Thymus (tissue), 11 donors: ENCODE data around the gene NTRK3. TPM values are rescaled to one million over a fixed set of nuclear protein-coding genes. Genes with fewer than 3 reads are reported as not detected.

Source experiments
- DNase-seq, 9 donors: peaks; one replicate each; pipeline ENCODE4 v3.0.0-alpha.2; 2013; ENCODE audit warnings: low spot score in 9 of 9, low read depth in 6 of 9, missing footprints in 1 of 9
- H3K27ac ChIP-seq, 2 donors: one replicate each; pipeline ENCODE4 v1.5.1; 2013; ENCODE audit warnings: control low read depth in 1 of 2, low read depth in 1 of 2, low read length in 1 of 2, mild to moderate bottlenecking in 1 of 2, moderate library complexity in 1 of 2
- H3K27me3 ChIP-seq, 2 donors: one replicate each; pipeline ENCODE4 v1.5.1; 2013; ENCODE audit warnings: low read length in 1 of 2; ENCODE audit not compliant: control insufficient read depth in 2 of 2, insufficient read depth in 1 of 2
- H3K36me3 ChIP-seq, 2 donors: one replicate each; pipeline ENCODE4 v1.5.1; 2013; ENCODE audit warnings: low read length in 1 of 2, mild to moderate bottlenecking in 1 of 2, moderate library complexity in 1 of 2; ENCODE audit not compliant: control insufficient read depth in 2 of 2, insufficient read depth in 2 of 2
- H3K4me1 ChIP-seq, 2 donors: one replicate each; pipeline ENCODE4 v1.5.1; 2013; ENCODE audit warnings: low read length in 2 of 2; ENCODE audit not compliant: control insufficient read depth in 2 of 2, insufficient read depth in 2 of 2
- H3K4me3 ChIP-seq, 2 donors: one replicate each; pipeline ENCODE4 v1.5.1; 2013; ENCODE audit warnings: low read length in 2 of 2, control low read depth in 1 of 2, mild to moderate bottlenecking in 1 of 2
- H3K9me3 ChIP-seq, 2 donors: one replicate each; pipeline ENCODE4 v1.5.1; 2013; ENCODE audit warnings: low read length in 1 of 2, mild to moderate bottlenecking in 1 of 2; ENCODE audit not compliant: control insufficient read depth in 2 of 2, insufficient read depth in 1 of 2
- WGBS: extraction: QIAGEN DNeasy Blood & Tissue Kit; methylation state at CpG from one replicate; pipeline ENCODE4 v1.1.7; 2013; 5-methylcytosine and 5-hydroxymethylcytosine counted together
- polyA plus RNA-seq: library from polyadenylated mRNA; stranded (reverse); fragments of 200-250 nt; gene quantifications from one replicate; pipeline ENCODE4 v1.2.3, GENCODE V29; 2013
- total RNA-seq: library from RNA; stranded (reverse); fragments of 120-200 nt; gene quantifications from one replicate; pipeline ENCODE4 v1.2.4, GENCODE V29; 2013
- donor health status: healthy.

The NTRK3 gene
- total and polyA plus RNA-seq, 2 donors: 0.57 to 5.8 TPM

DNA sequence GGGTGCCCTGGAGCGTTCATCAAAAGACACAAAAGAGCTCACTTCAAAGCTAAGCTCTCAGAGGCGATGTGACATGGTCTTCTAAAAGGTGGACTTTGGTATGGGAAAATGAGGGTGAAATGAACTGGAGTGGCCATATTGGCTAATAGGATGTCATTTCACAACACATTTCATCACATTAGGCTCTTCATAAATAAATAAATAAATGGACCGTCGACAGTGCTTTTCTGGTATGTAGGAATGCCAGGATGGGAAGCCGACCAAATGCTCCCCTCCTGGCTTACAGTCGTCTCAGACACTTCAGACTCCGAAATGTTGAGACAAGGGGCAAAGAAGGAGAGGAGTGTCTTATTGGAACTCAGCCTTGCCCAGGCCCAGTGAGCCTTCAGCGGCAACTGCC lies 383.0 kb downstream of the NTRK3 start:
- Histone ChIP-seq H3K27ac (no peak overlapping the region), H3K36me3 (no peaks in the 10 kb centered on the region), H3K4me1 (no peaks in the 10 kb centered on the region), H3K27me3 (no peaks in the 10 kb centered on the region), H3K4me3 (no peak overlapping the region), H3K9me3 (no peaks in the 10 kb centered on the region)
- 94% methylated on average over 8 of the region's 8 CpGs for WGBS
- DNase-seq: no peak

GRCh38 chr15:87871731-87872320 lies 384.7 kb downstream of the NTRK3 start:
- 88% methylated on average over 3 of the region's 3 CpGs for WGBS
- DNase-seq: no peak
- Histone ChIP-seq H3K27ac (no peak overlapping the region), H3K27me3 (no peaks in the 10 kb centered on the region), H3K9me3 (no peaks in the 10 kb centered on the region), H3K4me1 (no peaks in the 10 kb centered on the region), H3K4me3 (no peak overlapping the region), H3K36me3 (no peaks in the 10 kb centered on the region)

- Histone ChIP-seq H3K27me3 (no peaks in the 10 kb centered on the region), H3K27ac (no peak overlapping the region), H3K4me1 (no peaks in the 10 kb centered on the region), H3K36me3 (no peaks in the 10 kb centered on the region), H3K4me3 (no peak overlapping the region), H3K9me3 (no peaks in the 10 kb centered on the region)
- 94% methylated on average over 2 of the region's 2 CpGs for WGBS
- DNase-seq: no peak
These were observed 385.3 kb downstream of the NTRK3 start for GRCh38 chr15:87871258-87871681.

DNA sequence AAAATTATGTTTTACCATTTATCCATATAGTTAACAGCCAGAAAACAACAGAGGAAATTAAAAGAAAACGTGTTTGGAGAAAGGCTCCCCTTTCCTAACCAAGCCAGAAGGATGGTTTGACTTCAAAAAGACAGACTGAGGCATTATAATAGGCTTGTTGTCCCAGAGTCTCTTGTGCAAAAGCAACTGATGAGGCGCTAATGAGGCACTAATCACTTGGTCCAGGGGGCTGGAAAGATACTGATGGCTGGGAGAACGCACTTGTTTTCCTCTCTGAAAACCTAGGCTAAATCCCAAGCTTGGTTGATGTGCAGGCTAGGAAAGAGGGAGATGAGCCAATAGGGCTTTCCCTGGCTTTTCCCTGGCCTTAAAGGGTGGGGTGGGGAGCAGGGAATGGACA lies 389.6 kb downstream of the NTRK3 start:
- no peak for DNase-seq

DNA sequence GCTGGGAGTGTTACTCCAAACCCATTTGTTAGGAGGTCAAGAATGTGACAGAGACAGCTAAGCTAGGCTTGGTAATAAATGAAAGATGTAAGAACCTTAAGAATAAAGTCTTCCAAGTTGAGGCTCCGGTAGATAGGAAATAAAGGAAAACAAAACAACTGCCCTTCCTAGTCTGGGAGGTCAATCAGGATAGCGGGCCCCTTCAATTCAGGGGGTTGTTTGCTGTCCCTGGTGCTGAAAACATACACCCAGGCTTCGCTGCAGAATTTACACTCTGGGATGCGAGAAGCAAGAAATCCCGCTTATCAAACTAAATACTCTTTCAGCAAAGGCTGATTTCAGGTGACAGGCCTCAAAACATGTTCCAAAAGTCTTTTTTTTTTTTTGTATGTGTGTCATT lies 393.4 kb downstream of the NTRK3 start:
- Histone ChIP-seq H3K4me3 (no peak overlapping the region), H3K4me1 (no peaks in the 10 kb centered on the region), H3K9me3 (no peaks in the 10 kb centered on the region), H3K27ac (no peak overlapping the region), H3K36me3 (no peaks in the 10 kb centered on the region), H3K27me3 (no peaks in the 10 kb centered on the region)
- no peak for DNase-seq
- WGBS: 46% methylated on average over 5 of the region's 5 CpGs

More for the DNA sequence above, 389.6 kb downstream of the NTRK3 start:
- no peak overlapping the region for H3K4me3 ChIP-seq
- 51% methylated on average over 3 of the region's 3 CpGs for WGBS
- H3K36me3 ChIP-seq: no peaks in the 10 kb centered on the region
- no peaks in the 10 kb centered on the region for H3K9me3 ChIP-seq
- no peaks in the 10 kb centered on the region for H3K27me3 ChIP-seq
- H3K27ac ChIP-seq: no peak overlapping the region
- no peaks in the 10 kb centered on the region for H3K4me1 ChIP-seq

- 14% methylated on average over 3 of the region's 3 CpGs for WGBS
- Histone ChIP-seq H3K4me1 (no peaks in the 10 kb centered on the region), H3K9me3 (no peaks in the 10 kb centered on the region), H3K36me3 (no peaks in the 10 kb centered on the region), H3K27ac (no peak overlapping the region), H3K27me3 (no peaks in the 10 kb centered on the region), H3K4me3 (no peak overlapping the region)
- DNase-seq: no peak
These were observed 395.8 kb downstream of the NTRK3 start for GRCh38 chr15:87860743-87861142.

DNA sequence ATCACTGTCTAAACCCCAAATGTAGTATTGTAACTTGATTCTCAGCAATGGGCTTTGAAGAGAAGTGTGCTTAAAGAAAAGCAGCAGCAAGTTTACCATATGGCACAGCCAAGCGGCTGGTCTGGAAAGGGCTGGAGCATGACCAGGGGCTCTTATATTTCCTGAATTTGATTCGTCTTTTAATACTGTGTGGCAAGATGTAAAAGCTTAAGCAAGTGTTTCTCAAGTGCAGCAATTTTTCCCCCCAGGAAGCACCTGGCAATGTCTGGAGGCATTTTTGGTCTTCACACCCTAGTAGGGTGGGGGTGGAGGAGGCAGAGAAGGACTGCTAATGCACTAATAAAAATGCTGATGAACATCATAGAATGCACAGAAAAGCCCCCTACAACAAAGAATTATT lies 397.9 kb downstream of the NTRK3 start:
- no peak for DNase-seq
- H3K4me1 ChIP-seq: no peaks in the 10 kb centered on the region
- WGBS: 8% methylated on average over 2 of the region's 2 CpGs
- H3K27me3 ChIP-seq: no peaks in the 10 kb centered on the region
- H3K36me3 ChIP-seq: no peaks in the 10 kb centered on the region
- H3K27ac ChIP-seq: no peak overlapping the region
- no peak overlapping the region for H3K4me3 ChIP-seq
- no peaks in the 10 kb centered on the region for H3K9me3 ChIP-seq

DNA sequence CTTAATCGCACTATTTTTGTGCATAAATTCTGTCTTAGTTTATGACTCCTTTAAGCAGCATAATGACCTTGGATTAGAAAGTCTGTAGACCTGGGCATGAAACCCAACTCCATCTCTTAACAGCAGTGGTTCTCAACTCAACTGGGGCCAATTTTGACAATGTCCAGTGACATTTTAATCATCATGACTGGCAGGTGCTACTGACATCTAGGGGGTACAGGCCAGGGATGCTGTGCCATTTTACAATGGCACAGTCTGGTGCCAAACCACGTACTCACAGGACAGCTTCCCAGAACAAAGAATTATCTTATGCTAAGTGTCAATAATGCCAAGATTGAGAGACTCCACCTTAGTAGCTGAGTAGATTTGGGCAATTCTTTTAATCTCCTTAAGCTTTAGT lies 405.0 kb downstream of the NTRK3 start:
- H3K36me3 ChIP-seq: no peaks in the 10 kb centered on the region
- no peaks in the 10 kb centered on the region for H3K27me3 ChIP-seq
- no peaks in the 10 kb centered on the region for H3K9me3 ChIP-seq
- no peaks in the 10 kb centered on the region for H3K4me1 ChIP-seq
- WGBS: 95% methylated on average over 2 of the region's 2 CpGs
- H3K27ac ChIP-seq: no peak overlapping the region
- no peak for DNase-seq
- no peak overlapping the region for H3K4me3 ChIP-seq

DNA sequence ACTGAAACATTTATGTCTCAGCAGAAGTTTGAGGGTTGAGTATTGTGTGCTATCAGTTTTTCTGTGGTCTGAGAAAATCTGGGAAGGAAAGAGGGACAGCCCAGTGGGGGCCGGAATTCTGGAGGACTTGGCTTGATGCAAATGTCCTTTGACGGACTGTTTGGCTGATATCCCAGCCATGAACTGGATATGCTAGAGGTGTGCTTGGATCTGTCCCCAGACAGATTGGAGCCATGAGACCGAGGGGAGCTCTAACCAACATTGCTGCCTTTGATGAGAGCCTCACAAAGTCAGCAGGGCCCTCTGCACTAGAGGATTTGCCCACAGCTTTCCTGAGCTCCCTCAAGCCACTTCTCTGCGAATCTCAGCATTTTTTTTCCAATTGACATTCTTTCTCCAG lies 405.6 kb downstream of the NTRK3 start:
- H3K9me3 ChIP-seq: no peaks in the 10 kb centered on the region
- H3K27me3 ChIP-seq: no peaks in the 10 kb centered on the region
- no peaks in the 10 kb centered on the region for H3K36me3 ChIP-seq
- no peak for DNase-seq
- no peak overlapping the region for H3K27ac ChIP-seq
- 73% methylated on average over 4 of the region's 4 CpGs for WGBS
- H3K4me3 ChIP-seq: no peak overlapping the region
- no peaks in the 10 kb centered on the region for H3K4me1 ChIP-seq

DNA sequence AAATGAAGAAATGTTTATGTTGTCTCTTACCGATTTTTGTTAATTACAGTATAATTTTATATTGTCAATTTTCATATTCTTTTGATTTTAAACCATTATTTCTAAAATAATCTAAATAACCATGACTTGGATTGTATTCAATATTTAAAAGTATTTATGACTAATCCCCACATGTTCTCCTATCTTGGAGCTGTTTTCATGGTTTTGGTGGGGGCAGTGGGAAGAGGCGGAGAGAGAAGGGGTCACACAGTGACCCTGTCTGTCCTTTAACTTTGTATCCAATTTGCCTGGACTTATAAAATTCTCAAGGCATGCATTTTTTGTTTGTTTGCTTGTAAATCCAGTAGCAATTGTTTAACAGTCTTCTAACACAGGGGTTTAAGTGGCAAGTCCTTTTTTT lies 407.4 kb downstream of the NTRK3 start:
- H3K4me1 ChIP-seq: no peaks in the 10 kb centered on the region
- H3K27me3 ChIP-seq: no peaks in the 10 kb centered on the region
- no peak overlapping the region for H3K4me3 ChIP-seq
- no peaks in the 10 kb centered on the region for H3K36me3 ChIP-seq
- WGBS: 94% methylated on average over 2 of the region's 2 CpGs
- DNase-seq: no peak
- H3K27ac ChIP-seq: no peak overlapping the region
- no peaks in the 10 kb centered on the region for H3K9me3 ChIP-seq
